Vagina (tissue), 2 donors: ENCODE measurements around the gene ABCA6.

Experiments used
- CTCF ChIP-seq, 3 experiments: fragments of 450-650 bp in 2 of 3; fragments of 200-600 bp in 1 of 3; sonication (generic) in 1 of 3; IDR thresholded peaks; one replicate each; pipeline ENCODE4 v1.5.1; 2017 to 2019; ENCODE audit warnings: antibody characterized with exemption in 3 of 3, mild to moderate bottlenecking in 2 of 3, moderate library complexity in 2 of 3
- POLR2A ChIP-seq, 2 donors: fragments of 450-650 bp; IDR thresholded peaks; one replicate each; pipeline ENCODE4 v1.6.1; 2017; ENCODE audit warnings: antibody characterized with exemption in 2 of 2, mild to moderate bottlenecking in 2 of 2, moderate library complexity in 2 of 2
- POLR2AphosphoS5 ChIP-seq, 2 donors: sonication (generic); formaldehyde crosslinking; IDR thresholded peaks; one replicate each; pipeline ENCODE4 v1.9.0; 2017; ENCODE audit warnings: antibody characterized with exemption in 2 of 2, mild to moderate bottlenecking in 2 of 2, low read depth in 1 of 2; ENCODE audit not compliant: insufficient read depth in 1 of 2

DNA sequence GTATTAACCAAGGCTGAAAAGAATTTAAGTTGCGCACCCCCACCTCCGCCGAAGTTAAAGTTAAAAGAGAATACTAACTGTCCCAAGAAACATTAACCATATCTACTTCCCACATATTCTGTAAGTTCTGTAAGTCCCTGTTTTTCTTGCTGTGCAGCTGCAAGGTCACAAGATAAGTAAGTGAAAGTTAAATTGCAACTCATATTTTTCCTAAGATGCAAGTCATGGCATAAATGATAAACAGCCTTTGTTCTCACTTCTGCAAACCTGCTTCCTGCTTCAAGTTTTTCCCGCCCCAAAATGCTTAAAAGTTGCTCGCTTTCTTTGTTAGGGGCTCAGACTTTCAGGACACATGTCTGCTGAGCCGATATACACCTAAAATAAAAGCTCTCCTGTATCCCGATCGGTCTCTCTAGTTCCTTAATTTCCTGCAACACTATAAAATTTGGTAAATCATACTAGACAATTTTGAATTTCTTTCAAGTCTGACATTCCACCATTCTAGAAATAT is 48.4 kb downstream of the ABCA6 start:
- TF ChIP-seq CTCF (IDR thresholded peaks at IDR 0.05) (no peak), POLR2A (IDR thresholded peaks at IDR 0.05) (no peak), POLR2AphosphoS5 (IDR thresholded peaks at IDR 0.05; ENCODE audit: insufficient read depth in 1 of 2, low read depth in 1 of 2) (no peak)
